ENCODE data around the gene AP2B1.

Gene AP2B1

DNA sequence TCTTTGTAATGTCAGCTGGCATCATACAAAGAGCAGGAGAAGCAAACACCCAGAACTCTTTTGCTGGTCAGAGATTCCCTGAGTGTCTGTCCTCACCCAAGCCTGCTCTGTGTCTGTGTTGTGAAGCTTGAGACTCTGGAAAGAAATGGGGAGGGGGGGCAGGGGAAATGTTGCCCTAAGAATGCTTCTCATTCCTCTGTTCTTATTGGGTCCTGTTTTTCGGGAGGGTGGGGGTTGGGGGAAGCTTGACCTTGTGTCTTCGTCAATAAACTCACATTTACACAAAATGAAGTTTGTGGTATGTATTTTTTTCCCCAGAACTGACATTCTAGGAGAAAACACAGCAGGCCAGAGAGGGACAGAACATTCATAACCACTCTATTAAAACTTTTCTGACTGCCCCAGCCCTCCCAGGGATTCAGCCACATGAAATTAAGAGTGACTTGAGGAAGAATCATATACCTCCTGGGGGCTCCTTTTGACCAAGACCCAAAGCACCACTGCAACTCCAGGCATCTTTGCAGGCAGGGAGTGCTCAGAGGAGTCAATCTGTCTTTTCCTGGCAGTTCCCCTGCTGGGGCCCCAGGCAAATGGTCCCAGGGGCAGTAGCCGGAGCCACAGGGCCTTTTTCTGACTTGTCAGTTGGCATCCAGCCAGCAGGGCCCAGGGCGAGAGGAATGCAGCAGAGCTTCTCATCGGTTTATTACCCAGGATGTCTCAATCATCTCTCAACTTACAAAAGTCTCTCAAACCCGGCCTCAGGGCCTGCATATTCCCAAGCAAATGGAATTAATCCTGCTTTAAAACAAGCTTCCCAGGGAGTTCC, 139.2 kb downstream of the AP2B1 start:
- in situ Hi-C loops (cut with HindIII; ENCODE audit: low sequenced_read_pairs) = loop anchor here (25.0 kb wide), 1 partner anchor 414 kb away; no protein-coding TSS in a partner anchor

DNA sequence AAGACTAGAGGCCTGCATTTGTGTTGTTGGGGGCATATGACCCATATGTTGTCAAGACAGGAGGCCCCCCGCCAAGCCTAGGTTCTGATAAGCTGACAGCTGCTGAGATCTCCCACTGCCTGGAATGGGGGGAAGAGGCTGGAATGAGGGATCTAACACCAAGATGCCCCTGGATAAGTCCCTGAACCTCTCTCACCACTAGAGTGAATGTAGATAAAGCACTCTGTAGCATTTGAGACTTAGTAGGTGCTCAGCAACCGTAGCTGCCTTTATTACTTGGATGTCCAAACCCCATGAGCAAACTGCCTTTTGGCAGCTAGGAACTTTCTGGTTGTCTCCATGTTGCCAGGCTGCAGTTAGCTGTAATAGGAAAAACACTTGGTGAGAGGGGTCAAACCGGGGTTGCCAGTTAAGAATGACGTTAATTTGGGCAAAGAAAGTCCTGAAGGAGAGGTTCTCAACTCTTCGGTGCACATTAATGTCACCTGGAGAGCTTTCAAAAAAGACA, 139.9 kb downstream of the AP2B1 start:
- in situ Hi-C loops (cut with HindIII; ENCODE audit: low sequenced_read_pairs) = loop anchor here (25.0 kb wide), 1 partner anchor 415 kb away; no protein-coding TSS in a partner anchor

DNA sequence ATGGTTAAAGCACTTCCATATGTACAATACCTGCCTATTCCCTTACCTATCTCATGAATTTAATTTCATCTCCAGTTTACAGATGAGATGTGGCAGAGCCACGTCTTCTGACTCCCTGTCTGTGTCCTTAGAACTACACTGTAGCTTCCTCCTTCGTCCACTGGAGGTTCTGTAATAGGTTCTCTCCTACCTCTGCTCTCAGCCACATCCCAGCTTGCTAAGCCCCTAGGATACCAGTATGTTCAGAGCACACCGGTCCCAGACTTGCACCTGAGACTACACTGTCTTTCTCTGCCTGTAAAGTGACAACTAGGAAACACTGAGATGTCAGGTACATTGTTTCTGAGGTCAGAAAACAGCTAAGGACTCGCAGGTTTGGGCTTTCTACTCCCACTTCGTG, 140.5 kb downstream of the AP2B1 start:
- in situ Hi-C loops (cut with HindIII; ENCODE audit: low sequenced_read_pairs) = loop anchor here (25.0 kb wide), 1 partner anchor 415 kb away; no protein-coding TSS in a partner anchor

DNA sequence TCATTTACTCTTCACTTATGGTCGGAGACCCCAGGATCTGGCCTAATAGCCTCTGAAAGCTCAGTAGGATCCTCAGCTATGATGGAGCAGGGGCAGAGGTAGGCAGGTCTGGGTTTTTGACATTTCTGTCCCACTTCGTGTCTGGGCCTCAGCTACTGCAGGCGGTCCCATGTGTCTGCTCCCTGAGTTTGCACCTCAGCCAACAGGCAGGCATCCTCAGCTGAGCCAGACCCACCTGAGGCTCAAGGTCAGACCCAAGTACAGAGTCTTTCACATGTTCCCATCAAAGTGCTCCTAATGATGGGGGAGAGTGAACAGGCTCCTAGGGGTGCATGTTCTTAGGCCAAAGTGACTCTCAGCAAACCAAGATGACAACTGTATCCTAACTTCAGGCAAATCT, 141.4 kb downstream of the AP2B1 start:
- in situ Hi-C loops (cut with HindIII; ENCODE audit: low sequenced_read_pairs) = loop anchor here (25.0 kb wide), 1 partner anchor 416 kb away; no protein-coding TSS in a partner anchor

DNA sequence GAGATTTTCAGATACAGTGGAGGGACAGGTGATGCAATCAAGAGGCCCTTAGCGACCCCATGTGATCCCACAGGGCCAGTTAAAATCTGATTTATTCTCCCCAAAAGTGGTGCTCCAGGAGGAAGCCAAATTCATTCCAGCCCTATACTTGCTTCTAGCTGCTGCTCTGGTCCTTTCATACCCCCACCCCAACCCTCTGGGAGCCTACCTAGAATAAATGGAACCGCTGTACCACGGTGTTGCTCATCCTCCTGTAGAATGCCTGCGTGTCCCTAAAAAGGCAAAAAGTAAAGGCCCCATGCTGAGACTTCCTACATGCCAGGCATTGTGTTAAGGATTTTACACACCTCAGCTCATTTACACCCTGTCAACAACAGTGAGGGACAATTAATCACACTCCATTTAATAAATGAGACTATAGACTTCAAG, 142.3 kb downstream of the AP2B1 start:
- in situ Hi-C loops (cut with HindIII; ENCODE audit: low sequenced_read_pairs) = loop anchor here (25.0 kb wide), 1 partner anchor 417 kb away; no protein-coding TSS in a partner anchor

DNA sequence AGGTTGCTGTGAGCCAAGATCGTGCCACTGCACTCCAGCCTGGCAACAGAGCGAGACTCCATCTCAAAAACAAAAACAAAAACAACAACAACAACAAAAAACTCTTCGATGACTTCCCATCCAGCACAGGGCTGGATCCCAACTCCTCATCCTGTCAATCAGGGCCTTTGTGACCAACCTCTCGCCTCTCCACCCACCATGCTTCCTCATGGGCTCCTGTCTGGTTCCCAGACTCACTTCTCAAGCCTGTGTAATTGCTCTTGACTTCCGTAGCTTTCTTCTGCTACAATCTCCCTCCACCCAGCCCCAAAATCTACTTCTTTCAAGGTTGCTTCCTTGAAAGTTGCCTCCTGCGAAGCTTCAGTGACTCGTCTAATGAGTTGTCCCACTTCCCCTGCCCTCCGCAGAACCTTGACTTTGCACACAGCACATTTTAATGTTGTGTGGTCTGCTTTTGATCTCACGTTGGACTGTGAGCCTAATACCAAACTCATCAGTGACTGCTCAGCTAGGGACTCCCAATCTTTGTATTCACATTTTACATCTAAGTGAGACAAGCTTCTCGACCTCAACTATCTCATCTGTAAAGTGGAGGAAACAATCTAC, 143.4 kb downstream of the AP2B1 start:
- in situ Hi-C loops (cut with HindIII; ENCODE audit: low sequenced_read_pairs) = loop anchor here (5.0 to 25.0 kb wide), 2 partner anchors 123 to 418 kb away; no protein-coding TSS in a partner anchor

DNA sequence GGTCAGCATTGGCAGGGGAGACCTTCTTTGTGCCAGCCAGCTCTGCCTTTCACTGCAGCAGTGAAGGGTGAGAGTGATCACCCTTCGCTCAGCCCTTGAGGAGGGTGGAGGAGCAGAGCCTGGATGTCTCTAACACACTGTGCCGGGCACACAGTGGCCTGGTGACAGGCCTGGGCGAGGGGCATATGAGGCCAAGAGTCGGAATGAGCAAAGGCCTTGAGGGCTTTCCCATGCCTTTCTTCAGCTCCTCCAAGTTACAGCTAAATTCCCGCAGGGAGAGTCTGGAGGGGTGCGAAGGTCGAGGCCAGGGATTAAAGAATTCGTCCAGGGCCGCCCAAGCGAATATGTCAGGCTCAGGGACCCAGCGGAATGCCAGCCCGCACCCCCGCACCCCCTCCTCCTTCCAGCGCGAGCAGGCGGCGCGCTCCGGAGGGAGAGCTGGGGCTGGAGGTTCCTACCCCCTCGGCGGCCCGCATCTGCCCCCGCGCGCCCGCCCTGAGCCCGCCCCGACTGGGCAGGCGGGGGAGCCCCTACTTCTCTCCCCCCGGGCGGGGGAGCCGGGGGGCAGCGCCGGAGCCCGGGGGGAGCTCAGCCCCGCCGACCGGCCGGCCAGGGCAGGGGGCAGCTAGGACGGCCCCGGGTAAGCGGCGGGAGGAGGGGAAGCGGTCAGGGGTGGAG, 144.3 kb downstream of the AP2B1 start, which contains the start of gene RASL10B:
Gene RASL10B, plus strand, starts transcription at position 401 of the 678 bp plus-strand sequence. CDS start 3,546 bp downstream, outside the sequence.
- in situ Hi-C loops (cut with HindIII; ENCODE audit: low sequenced_read_pairs) = loop anchor here (5.0 to 25.0 kb wide), 2 partner anchors 124 to 419 kb away; no protein-coding TSS in a partner anchor

DNA sequence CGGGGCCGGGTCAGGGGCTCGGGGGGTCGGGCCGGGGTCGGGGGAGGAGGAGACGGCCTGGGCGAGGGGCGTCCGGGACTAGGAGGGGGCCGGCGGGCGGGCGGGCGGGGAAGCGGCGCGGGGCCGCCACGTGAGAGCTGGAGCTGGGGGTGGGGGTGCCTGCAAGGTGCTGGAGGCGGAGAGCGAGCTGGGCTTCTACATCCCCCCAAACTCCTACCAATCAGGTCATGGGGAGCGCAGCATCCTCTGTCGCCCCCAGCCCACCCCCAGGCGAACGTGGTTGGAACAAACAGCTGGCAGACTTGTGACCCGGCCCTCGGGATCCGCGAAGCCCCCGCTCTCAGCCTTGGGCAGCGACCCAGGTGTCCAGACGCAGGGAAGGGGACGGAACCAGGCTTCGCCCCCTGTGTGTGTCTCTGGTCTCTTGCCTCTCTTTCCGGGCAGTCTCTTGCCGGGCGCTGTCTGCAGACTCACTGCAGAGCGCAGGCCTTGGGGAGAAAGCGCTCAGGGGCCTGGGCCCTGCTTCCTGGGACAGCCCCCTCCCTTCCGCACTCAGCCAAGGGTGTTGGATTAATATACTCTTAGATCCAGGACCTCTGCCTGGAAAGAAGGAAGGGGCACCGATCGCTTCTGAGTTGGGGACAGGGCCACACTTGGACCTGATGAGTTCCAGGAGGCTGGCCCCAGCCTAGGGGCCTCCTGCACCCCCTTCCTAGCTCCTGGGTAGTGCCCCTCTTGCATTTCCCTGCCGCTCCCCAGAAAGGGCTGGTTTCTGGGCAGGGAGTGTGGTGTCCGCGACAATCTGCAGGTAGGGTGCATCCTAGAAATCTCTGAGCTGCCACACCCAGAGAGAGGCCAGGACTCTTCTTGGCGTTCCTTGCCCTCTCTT, 145.0 kb downstream of the AP2B1 start:
- in situ Hi-C loops (cut with HindIII; ENCODE audit: low sequenced_read_pairs) = loop anchor here (5.0 to 25.0 kb wide), 2 partner anchors 125 to 420 kb away; no protein-coding TSS in a partner anchor

DNA sequence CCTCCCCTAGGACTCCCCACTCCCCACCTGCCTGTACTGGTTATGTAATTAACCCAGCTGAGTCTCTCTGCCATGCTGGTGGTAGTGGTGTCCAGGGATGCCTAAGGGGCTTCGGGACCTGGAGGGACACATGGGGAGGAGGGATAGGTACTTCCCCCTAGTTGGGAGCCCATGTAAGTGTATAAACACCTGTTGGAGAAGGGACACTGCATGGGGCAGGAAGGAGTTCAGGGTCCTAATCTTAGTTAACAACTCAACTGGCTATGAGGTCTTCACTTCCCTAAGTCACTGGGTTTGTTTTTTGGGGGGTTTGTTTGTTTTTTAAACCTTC, 145.6 kb downstream of the AP2B1 start:
- in situ Hi-C loops (cut with HindIII; ENCODE audit: low sequenced_read_pairs) = loop anchor here (5.0 to 25.0 kb wide), 2 partner anchors 125 to 420 kb away; no protein-coding TSS in a partner anchor

DNA sequence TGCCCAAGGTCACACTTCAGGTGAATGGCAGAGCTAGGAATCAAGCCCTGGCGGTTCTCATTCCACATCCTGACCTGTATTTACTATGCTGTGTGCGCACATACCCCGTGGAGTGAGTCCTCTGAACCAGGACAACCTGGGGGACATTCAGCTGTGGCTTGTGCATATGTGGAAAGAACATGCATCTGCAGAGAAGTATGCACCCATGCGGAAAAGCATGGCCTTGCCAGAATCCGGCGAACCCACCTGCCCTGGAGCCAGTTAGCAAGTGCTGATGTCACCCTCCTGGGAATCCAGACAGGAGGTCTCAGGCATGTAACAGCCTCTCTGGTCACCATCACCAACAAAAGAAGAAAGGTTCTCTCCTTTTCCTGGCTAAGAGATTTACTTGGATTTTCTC, 146.2 kb downstream of the AP2B1 start:
- in situ Hi-C loops (cut with HindIII; ENCODE audit: low sequenced_read_pairs) = loop anchor here (5.0 to 25.0 kb wide), 2 partner anchors 126 to 421 kb away; no protein-coding TSS in a partner anchor

DNA sequence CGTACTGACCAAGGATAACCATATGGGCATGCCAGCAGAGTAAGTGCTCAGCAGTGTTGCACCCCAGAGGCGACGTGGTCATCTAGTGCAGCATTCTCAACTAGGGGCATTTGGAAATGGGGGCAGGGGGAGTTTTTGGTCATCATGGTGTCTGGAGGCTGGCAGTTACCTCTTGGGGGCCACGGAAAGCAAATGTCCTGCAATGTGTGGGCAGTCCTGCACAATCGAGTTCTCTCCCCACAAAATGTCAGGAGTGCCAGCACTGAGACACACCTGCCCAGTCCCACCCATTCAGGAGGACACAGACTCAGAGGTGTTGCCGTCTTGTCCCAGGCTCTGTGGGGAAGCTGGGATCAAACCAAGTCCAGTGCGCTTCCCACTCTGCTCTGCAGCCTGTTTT, 147.3 kb downstream of the AP2B1 start:
- in situ Hi-C loops (cut with HindIII; ENCODE audit: low sequenced_read_pairs) = loop anchor here (5.0 to 25.0 kb wide), 2 partner anchors 127 to 422 kb away; no protein-coding TSS in a partner anchor

DNA sequence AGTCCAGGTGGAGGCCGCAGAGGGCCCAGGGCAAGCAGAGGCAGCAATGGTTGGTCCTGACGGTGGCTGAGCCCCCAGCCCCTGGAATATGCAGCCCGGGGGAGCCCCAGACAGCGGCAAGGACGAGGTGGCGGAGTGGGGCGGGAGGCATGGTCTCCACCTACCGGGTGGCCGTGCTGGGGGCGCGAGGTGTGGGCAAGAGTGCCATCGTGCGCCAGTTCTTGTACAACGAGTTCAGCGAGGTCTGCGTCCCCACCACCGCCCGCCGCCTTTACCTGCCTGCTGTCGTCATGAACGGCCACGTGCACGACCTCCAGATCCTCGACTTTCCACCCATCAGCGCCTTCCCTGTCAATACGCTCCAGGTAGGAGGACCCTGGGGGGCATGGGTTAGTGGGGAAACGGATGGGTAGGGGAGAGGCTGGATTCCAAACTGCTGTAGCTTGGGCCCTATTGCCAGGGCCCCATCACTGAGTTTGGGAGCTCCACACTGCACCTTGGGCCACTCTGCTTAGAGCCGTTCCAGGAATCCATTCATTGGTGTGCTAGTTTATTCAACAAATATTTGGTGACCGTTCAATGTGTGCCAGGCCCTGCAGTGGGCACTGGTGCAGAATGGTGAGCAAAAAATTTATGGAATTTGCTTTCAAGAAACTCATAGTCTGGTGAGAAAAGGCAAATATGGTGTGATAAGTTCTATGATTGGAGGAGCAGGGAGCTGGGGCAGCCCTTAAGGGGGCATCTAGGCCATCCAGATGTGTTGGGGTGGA, 148.1 kb downstream of the AP2B1 start:
- in situ Hi-C loops (cut with HindIII; ENCODE audit: low sequenced_read_pairs) = loop anchor here (25.0 kb wide), 1 partner anchor 423 kb away; no protein-coding TSS in a partner anchor

DNA sequence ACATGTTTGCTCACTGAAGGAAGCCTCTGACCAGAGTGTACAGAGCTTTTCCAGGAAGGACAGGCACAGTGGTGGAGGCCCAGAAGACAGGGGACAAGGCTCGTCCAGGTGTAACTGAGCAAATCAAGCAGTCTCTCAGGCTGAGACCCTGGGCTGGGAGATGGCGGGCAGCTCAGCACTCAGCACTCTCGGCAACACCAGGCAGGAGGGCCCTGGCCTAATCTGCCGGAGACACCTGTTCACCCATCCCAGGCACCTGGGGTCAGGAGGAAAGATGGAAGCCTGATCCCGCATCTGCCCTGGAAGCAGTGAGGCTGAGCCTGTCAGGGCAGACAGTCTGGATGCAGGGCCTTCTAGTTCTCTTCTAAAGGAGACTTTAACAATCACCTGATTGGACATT, 149.1 kb downstream of the AP2B1 start:
- in situ Hi-C loops (cut with HindIII; ENCODE audit: low sequenced_read_pairs) = loop anchor here (25.0 kb wide), 1 partner anchor 424 kb away; no protein-coding TSS in a partner anchor

DNA sequence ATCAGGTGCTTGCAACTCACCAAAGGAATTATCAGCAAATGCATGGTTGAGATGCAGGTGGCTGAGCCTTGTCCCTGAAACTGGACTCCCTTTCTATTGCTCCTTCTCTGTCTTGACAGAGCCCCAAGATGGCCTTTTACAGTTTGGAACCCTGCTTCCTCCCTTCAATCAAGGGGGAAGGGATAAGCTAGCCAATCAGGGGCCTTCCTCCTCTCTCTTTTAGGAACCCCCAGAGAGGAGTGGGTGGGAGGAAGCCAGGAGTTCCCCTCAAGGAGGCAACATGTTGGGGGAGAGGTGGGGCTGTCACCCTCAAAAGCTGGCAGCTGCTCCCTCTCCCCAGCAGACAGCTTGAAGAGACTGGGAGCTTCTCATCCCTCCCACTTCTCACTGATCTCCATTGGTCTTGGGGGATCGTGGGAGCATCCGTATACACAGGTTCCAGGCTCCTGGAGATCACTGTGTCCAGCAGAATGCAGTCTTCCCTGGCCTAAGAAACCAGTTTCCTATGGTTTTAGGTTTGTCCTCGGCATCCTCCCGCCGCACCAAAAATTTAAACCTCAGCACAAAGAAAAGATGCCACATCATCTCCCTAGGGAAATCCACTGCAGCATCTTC, 151.5 kb downstream of the AP2B1 start:
- in situ Hi-C loops (cut with HindIII; ENCODE audit: low sequenced_read_pairs) = loop anchor here (25.0 kb wide), 1 partner anchor 426 kb away; no protein-coding TSS in a partner anchor

DNA sequence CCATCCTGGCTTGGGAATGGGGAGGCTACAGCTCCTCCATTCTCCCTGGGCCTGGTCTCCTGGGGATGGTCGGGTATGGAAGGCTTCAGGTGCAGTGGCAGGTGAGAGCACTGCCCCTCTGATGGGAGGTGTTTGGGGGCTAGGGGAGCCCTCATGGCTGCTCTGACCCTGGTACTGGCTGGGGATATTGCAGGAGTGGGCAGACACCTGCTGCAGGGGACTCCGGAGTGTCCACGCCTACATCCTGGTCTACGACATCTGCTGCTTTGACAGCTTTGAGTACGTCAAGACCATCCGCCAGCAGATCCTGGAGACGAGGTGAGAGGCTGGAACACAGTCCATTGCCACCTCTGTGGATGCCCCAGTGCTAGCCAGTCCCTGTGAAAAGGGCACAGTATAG, 153.1 kb downstream of the AP2B1 start:
- in situ Hi-C loops (cut with HindIII; ENCODE audit: low sequenced_read_pairs) = loop anchor here (25.0 kb wide), 1 partner anchor 428 kb away; no protein-coding TSS in a partner anchor

DNA sequence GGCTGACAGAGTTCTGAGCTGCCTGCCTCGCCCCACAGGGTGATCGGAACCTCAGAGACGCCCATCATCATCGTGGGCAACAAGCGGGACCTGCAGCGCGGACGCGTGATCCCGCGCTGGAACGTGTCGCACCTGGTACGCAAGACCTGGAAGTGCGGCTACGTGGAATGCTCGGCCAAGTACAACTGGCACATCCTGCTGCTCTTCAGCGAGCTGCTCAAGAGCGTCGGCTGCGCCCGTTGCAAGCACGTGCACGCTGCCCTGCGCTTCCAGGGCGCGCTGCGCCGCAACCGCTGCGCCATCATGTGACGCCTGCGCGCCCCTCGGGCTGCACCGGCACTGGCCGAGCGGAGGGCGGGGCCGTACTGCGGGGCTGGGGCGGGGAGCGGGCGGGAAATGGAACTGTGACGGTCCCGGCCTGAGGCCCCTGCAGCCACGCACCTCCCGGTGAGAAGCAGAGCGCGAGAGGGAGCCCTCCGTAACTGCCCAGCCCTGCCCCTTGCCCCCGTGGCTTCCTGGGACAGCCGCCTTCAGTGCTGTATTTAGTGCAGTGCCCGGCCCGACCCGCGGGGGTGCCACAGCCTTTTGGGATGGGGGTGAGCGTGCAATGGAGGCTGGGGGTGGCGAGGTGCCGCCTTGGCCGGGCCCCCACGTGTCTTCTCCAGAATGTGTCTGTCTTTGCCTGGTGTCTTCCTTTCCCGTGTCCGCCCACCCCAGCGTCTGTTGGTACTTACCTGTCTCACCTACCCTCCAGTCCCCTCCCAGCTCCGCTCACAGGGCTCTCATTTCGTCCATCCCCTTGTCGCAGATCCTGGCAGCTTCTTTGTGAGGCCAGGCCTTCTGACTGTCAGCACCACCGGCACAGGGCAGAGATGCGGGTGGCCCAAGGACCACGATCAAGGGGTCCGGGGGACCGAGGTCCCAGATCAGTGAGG, 154.1 kb downstream of the AP2B1 start:
- in situ Hi-C loops (cut with HindIII; ENCODE audit: low sequenced_read_pairs) = loop anchor here (25.0 kb wide), 1 partner anchor 429 kb away; no protein-coding TSS in a partner anchor

DNA sequence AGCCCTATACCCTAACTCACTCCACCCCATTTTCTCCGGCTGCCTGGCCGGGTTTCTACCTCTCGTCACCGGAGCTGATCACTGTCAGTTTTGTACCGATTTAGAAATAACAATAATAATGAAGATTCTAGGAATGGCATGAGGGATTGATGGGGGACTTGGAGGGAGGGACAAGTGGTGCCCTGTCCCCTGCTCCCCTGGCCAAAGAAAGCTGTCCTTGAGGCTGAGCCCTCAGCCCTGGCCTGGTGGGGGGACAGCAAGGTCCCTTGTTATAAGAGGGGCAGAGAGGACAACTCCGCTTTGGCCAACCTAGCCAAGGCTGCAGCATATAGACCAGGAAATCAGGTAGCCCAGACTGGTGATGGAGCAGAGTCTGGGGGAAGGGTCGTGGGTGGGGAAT, 155.4 kb downstream of the AP2B1 start:
- in situ Hi-C loops (cut with HindIII; ENCODE audit: low sequenced_read_pairs) = loop anchor here (25.0 kb wide), 1 partner anchor 430 kb away; no protein-coding TSS in a partner anchor

Measured in endothelial cell of hepatic sinusoid (primary cell).